ENCODE results near the gene ABCA13.

Gene ABCA13

GRCh38 chr7:48161407-48162125 lies 9.7 kb upstream of the ABCA13 start:
- no peaks in the 10 kb centered on the region for H3K4me1 Mint-ChIP-seq (ENCODE audit: low read depth)
- H3K36me3 Mint-ChIP-seq = no peaks in the 10 kb centered on the region
- peaks cover 7% of the 10 kb centered on the region for H3K27me3 Mint-ChIP-seq
- H3K9me3 Mint-ChIP-seq (ENCODE audit: low read depth) = no peaks in the 10 kb centered on the region
- no peak overlapping the region for H3K27ac Mint-ChIP-seq
- no peak overlapping the region for H3K4me3 Mint-ChIP-seq

- Mint-ChIP-seq H3K4me3 (no peak overlapping the region), H3K4me1 (ENCODE audit: low read depth) (no peaks in the 10 kb centered on the region), H3K27me3 (peaks cover 16% of the 10 kb centered on the region), H3K27ac (no peak overlapping the region), H3K36me3 (no peaks in the 10 kb centered on the region), H3K9me3 (ENCODE audit: low read depth) (no peaks in the 10 kb centered on the region)
These were observed 6.1 kb upstream of the ABCA13 start for GRCh38 chr7:48165157-48165556.

- Mint-ChIP-seq H3K4me1 (ENCODE audit: low read depth) (no peaks in the 10 kb centered on the region), H3K36me3 (no peaks in the 10 kb centered on the region), H3K9me3 (ENCODE audit: low read depth) (no peaks in the 10 kb centered on the region), H3K27me3 (peaks cover 14% of the 10 kb centered on the region), H3K27ac (no peak overlapping the region), H3K4me3 (no peak overlapping the region)
These were observed 3.1 kb upstream of the ABCA13 start for GRCh38 chr7:48168159-48168558.

GRCh38 chr7:48170506-48170905 lies 752 bp upstream of the ABCA13 start:
- Mint-ChIP-seq H3K36me3 (no peaks in the 10 kb centered on the region), H3K4me3 (no peak overlapping the region), H3K4me1 (ENCODE audit: low read depth) (no peaks in the 10 kb centered on the region), H3K27me3 (peaks cover 12% of the 10 kb centered on the region), H3K27ac (no peak overlapping the region), H3K9me3 (ENCODE audit: low read depth) (no peaks in the 10 kb centered on the region)

GRCh38 chr7:48173313-48173712 lies 2.1 kb downstream of the ABCA13 start:
- no peaks in the 10 kb centered on the region for H3K9me3 Mint-ChIP-seq (ENCODE audit: low read depth)
- H3K36me3 Mint-ChIP-seq = no peaks in the 10 kb centered on the region
- H3K27ac Mint-ChIP-seq = no peak overlapping the region
- no peak overlapping the region for H3K4me3 Mint-ChIP-seq
- H3K4me1 Mint-ChIP-seq (ENCODE audit: low read depth) = no peaks in the 10 kb centered on the region
- H3K27me3 Mint-ChIP-seq = peaks cover 3% of the 10 kb centered on the region

- no peak overlapping the region for H3K4me3 Mint-ChIP-seq
- no peaks in the 10 kb centered on the region for H3K9me3 Mint-ChIP-seq (ENCODE audit: low read depth)
- H3K4me1 Mint-ChIP-seq (ENCODE audit: low read depth) = no peaks in the 10 kb centered on the region
- H3K27ac Mint-ChIP-seq = no peak overlapping the region
- peaks cover 2% of the 10 kb centered on the region for H3K27me3 Mint-ChIP-seq
- H3K36me3 Mint-ChIP-seq = no peaks in the 10 kb centered on the region
These were observed 2.6 kb downstream of the ABCA13 start for GRCh38 chr7:48173756-48174382.

- no peak overlapping the region for H3K27ac Mint-ChIP-seq
- no peaks in the 10 kb centered on the region for H3K27me3 Mint-ChIP-seq
- no peaks in the 10 kb centered on the region for H3K36me3 Mint-ChIP-seq
- no peak overlapping the region for H3K4me3 Mint-ChIP-seq
- H3K4me1 Mint-ChIP-seq (ENCODE audit: low read depth) = no peaks in the 10 kb centered on the region
- no peaks in the 10 kb centered on the region for H3K9me3 Mint-ChIP-seq (ENCODE audit: low read depth)
These were observed 3.8 kb downstream of the ABCA13 start for GRCh38 chr7:48175019-48175418.

GRCh38 chr7:48176356-48176893 lies 5.2 kb downstream of the ABCA13 start:
- H3K4me3 Mint-ChIP-seq = no peak overlapping the region
- no peaks in the 10 kb centered on the region for H3K9me3 Mint-ChIP-seq (ENCODE audit: low read depth)
- no peaks in the 10 kb centered on the region for H3K27me3 Mint-ChIP-seq
- no peaks in the 10 kb centered on the region for H3K4me1 Mint-ChIP-seq (ENCODE audit: low read depth)
- no peak overlapping the region for H3K27ac Mint-ChIP-seq
- no peaks in the 10 kb centered on the region for H3K36me3 Mint-ChIP-seq

- H3K4me3 Mint-ChIP-seq = no peak overlapping the region
- no peaks in the 10 kb centered on the region for H3K27me3 Mint-ChIP-seq
- no peaks in the 10 kb centered on the region for H3K9me3 Mint-ChIP-seq (ENCODE audit: low read depth)
- H3K27ac Mint-ChIP-seq = no peak overlapping the region
- H3K36me3 Mint-ChIP-seq = no peaks in the 10 kb centered on the region
- no peaks in the 10 kb centered on the region for H3K4me1 Mint-ChIP-seq (ENCODE audit: low read depth)
These were observed 6.0 kb downstream of the ABCA13 start for GRCh38 chr7:48177271-48177670.

GRCh38 chr7:48179496-48180030 lies 8.3 kb downstream of the ABCA13 start:
- Mint-ChIP-seq H3K4me1 (ENCODE audit: low read depth) (peaks cover 6% of the 10 kb centered on the region), H3K4me3 (no peak overlapping the region), H3K27ac (no peak overlapping the region), H3K27me3 (no peaks in the 10 kb centered on the region), H3K9me3 (ENCODE audit: low read depth) (no peaks in the 10 kb centered on the region), H3K36me3 (no peaks in the 10 kb centered on the region)

GRCh38 chr7:48180981-48181380 lies 9.7 kb downstream of the ABCA13 start:
- H3K36me3 Mint-ChIP-seq = no peaks in the 10 kb centered on the region
- peaks cover 6% of the 10 kb centered on the region for H3K4me1 Mint-ChIP-seq (ENCODE audit: low read depth)
- H3K27me3 Mint-ChIP-seq = no peaks in the 10 kb centered on the region
- no peak overlapping the region for H3K27ac Mint-ChIP-seq
- H3K9me3 Mint-ChIP-seq (ENCODE audit: low read depth) = no peaks in the 10 kb centered on the region
- H3K4me3 Mint-ChIP-seq = no peak overlapping the region

- Mint-ChIP-seq H3K27ac (no peak overlapping the region), H3K36me3 (peaks cover 2% of the 10 kb centered on the region), H3K27me3 (no peaks in the 10 kb centered on the region), H3K4me1 (ENCODE audit: low read depth) (peaks cover 6% of the 10 kb centered on the region), H3K9me3 (ENCODE audit: low read depth) (peaks cover 1% of the 10 kb centered on the region), H3K4me3 (no peak overlapping the region)
These were observed 11.6 kb downstream of the ABCA13 start for GRCh38 chr7:48182718-48183369.

- H3K9me3 Mint-ChIP-seq (ENCODE audit: low read depth) = peaks cover 3% of the 10 kb centered on the region
- H3K4me3 Mint-ChIP-seq = no peak overlapping the region
- H3K4me1 Mint-ChIP-seq (ENCODE audit: low read depth) = peaks cover 6% of the 10 kb centered on the region
- H3K27ac Mint-ChIP-seq = no peak overlapping the region
- peaks cover 4% of the 10 kb centered on the region for H3K27me3 Mint-ChIP-seq
- H3K36me3 Mint-ChIP-seq = peaks cover 2% of the 10 kb centered on the region
These were observed 12.1 kb downstream of the ABCA13 start for GRCh38 chr7:48183370-48183743.

- peaks cover 6% of the 10 kb centered on the region for H3K27me3 Mint-ChIP-seq
- H3K4me3 Mint-ChIP-seq = no peak overlapping the region
- peaks cover 3% of the 10 kb centered on the region for H3K9me3 Mint-ChIP-seq (ENCODE audit: low read depth)
- H3K36me3 Mint-ChIP-seq = peaks cover 2% of the 10 kb centered on the region
- no peak overlapping the region for H3K27ac Mint-ChIP-seq
- H3K4me1 Mint-ChIP-seq (ENCODE audit: low read depth) = peaks cover 6% of the 10 kb centered on the region
These were observed 12.7 kb downstream of the ABCA13 start for GRCh38 chr7:48183965-48184364.
